Measurements from ENCODE around the gene NAALADL2. TPM values are rescaled to one million over a fixed set of nuclear protein-coding genes. Genes with fewer than 3 reads are reported as not detected.

NAALADL2 gene
- total and polyA plus RNA-seq, 2 of the 8 experiments (the other 6 are each of a cell fraction or from before 2014, with no cell fraction given) = 0.12 to 0.22 TPM

GRCh38 chr3:175453361-175453760 is 594.2 kb downstream of the NAALADL2 start (continued):
- TF ChIP-seq SP2 (IDR thresholded peaks at IDR 0.05; ENCODE audit: low read length) (no peak), SIX5 (IDR thresholded peaks at IDR 0.05; ENCODE audit: low read depth, low read length) (no peak)
